OCI-LY7 (cell line): ENCODE data around the gene FBXL20. TPM values are rescaled to one million over a fixed set of nuclear protein-coding genes. Genes with fewer than 3 reads are reported as not detected.
"Not testable (repeated sequence)": the region's sequence is repeated elsewhere in the genome, so short reads cannot be mapped to it uniquely, and the experiment has no call there.

Experiments
- BruUV-seq: library from RNA; stranded (reverse); fragments of 400-500 nt; replicated peaks from 2 replicates; lab custom pipeline; 2021; lab: Mats Ljungman, UMichigan
- CTCF ChIA-PET: fragments of 300-600 bp; sonication (Branson Sonifier 250); formaldehyde crosslinking; loops from one replicate; lab custom pipeline; 2022; ENCODE audit warnings: antibody characterized with exemption; ENCODE audit not compliant: unreplicated experiment; lab: Charles Lee
- POLR2A ChIA-PET: fragments of 300-600 bp; sonication (Branson Sonifier 250); formaldehyde crosslinking; loops from one replicate; lab custom pipeline; 2022; ENCODE audit warnings: antibody characterized with exemption; lab: Charles Lee
- DNase-seq: peaks from one replicate; pipeline ENCODE4 v3.0.0-alpha.2; 2015; ENCODE audit warnings: low spot score
- H2AFZ ChIP-seq: fragments of 200-600 bp; sonication (generic), shearing (Covaris generic); 2 replicates; pipeline ENCODE4 v1.6.1; 2014; ENCODE audit warnings: mild to moderate bottlenecking, antibody characterized with exemption, low read length, moderate library complexity
- H3K27ac ChIP-seq: fragments of 200-600 bp; sonication (generic); 2 replicates; pipeline ENCODE4 v1.5.1; 2014; ENCODE audit warnings: mixed run types, low read depth, mild to moderate bottlenecking, moderate library complexity, low read length, inconsistent platforms; ENCODE audit not compliant: poor library complexity, severe bottlenecking
- H3K36me3 ChIP-seq: fragments of 200-600 bp; sonication (generic); 2 replicates; pipeline ENCODE4 v1.6.1; 2014; ENCODE audit warnings: mild to moderate bottlenecking, antibody characterized with exemption, low read length, moderate library complexity, mixed read lengths; ENCODE audit not compliant: insufficient read depth
- H3K4me1 ChIP-seq: fragments of 200-600 bp; sonication (generic); 2 replicates; pipeline ENCODE4 v1.5.1; 2014; ENCODE audit warnings: mild to moderate bottlenecking, low read length; ENCODE audit not compliant: insufficient read depth, poor library complexity, severe bottlenecking
- H3K4me2 ChIP-seq: fragments of 200-600 bp; sonication (generic); 2 replicates; pipeline ENCODE4 v1.6.1; 2014; ENCODE audit warnings: mild to moderate bottlenecking, low read length
- H3K4me3 ChIP-seq: fragments of 200-600 bp; sonication (generic); 2 replicates; pipeline ENCODE4 v1.5.1; 2014; ENCODE audit warnings: mild to moderate bottlenecking, low read depth, low read length; ENCODE audit not compliant: poor library complexity, severe bottlenecking
- H3K79me2 ChIP-seq: fragments of 200-600 bp; sonication (generic); 2 replicates; pipeline ENCODE4 v1.6.1; 2016; ENCODE audit warnings: low read depth, mild to moderate bottlenecking, low read length, moderate library complexity, mixed read lengths; ENCODE audit not compliant: insufficient read depth
- H3K9me2 ChIP-seq: fragments of 200-600 bp; sonication (generic); 2 replicates; pipeline ENCODE4 v1.6.1; 2016; ENCODE audit warnings: mild to moderate bottlenecking, low read length, mixed read lengths; ENCODE audit not compliant: insufficient read depth
- H3K9me3 ChIP-seq: fragments of 200-600 bp; sonication (generic); 2 replicates; pipeline ENCODE4 v1.6.1; 2014; ENCODE audit warnings: mild to moderate bottlenecking, mixed run types, low read length, mixed read lengths
- H4K20me1 ChIP-seq: fragments of 200-600 bp; sonication (generic); 2 replicates; pipeline ENCODE4 v1.6.1; 2014; ENCODE audit warnings: mild to moderate bottlenecking, antibody characterized with exemption, low read length, moderate library complexity, mixed read lengths; ENCODE audit not compliant: insufficient read depth
- EZH2phosphoT487 ChIP-seq: fragments of 200-600 bp; sonication (generic); IDR thresholded peaks from 2 replicates; pipeline ENCODE4 v1.6.1; 2018; ENCODE audit warnings: low read depth, borderline replicate concordance, mild to moderate bottlenecking, mixed run types, antibody characterized with exemption, low read length, moderate library complexity, mixed read lengths
- intact Hi-C: fragments of 100-400 bp; cut with micrococcal nuclease; formaldehyde crosslinking; loops from one replicate; pipeline ENCODE4 v1.10.0; 2022; ENCODE audit not compliant: unreplicated experiment
- total RNA-seq, 2 experiments: library from RNA; depleted of rRNA in 1 of 2; stranded (reverse); fragments of >200 nt in 1 of 2; shearing (Covaris generic) in 1 of 2; gene quantifications; 2 replicates each; pipeline ENCODE4 v1.2.3, GENCODE V29; 2014 to 2022
- TF ChIP-seq, protein P1 (sequence below): fragments of 200-600 bp; sonication (generic); conservative IDR thresholded peaks from 2 replicates; pipeline ENCODE4 v1.5.1; 2014; ENCODE audit warnings: mild to moderate bottlenecking, antibody characterized with exemption, low read length, moderate library complexity, mixed read lengths

The FBXL20 gene
- total RNA-seq, 2 experiments from 2014 or later: 2.1 to 12.2 TPM

DNA sequence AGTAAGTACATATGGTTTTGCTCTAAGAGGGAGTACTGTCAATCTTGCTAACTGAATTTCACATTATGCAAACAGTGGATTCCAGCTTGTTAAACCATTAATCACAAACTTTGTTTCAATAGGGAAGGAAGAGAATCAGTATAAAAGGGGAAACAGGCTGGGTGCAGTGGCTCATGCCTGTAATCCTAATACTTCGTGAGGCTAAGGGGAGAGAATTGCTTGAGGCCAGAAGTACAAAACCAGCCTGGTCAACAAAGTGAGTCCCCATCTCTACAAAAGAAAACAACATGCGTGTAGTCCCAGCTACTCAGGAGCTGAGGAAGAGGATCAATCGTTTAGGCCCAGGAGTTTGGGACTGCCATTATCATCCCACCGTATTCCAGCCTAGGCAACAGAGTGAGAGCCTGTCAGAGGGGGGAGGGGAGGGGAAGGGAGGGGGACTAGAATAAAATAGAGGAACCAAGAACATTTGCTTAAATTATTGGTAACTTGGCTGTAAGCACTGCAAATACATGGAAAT, 65.7 kb downstream of the FBXL20 start:
- H2AFZ ChIP-seq: no peak overlapping the region
- DNase-seq: no peak
- CTCF ChIA-PET: no interaction called here
- no peaks in the 10 kb centered on the region for H4K20me1 ChIP-seq
- H3K9me2 ChIP-seq: no peaks in the 10 kb centered on the region
- H3K9me3 ChIP-seq: no peaks in the 10 kb centered on the region
- H3K4me2 ChIP-seq: no peak overlapping the region
- POLR2A ChIA-PET: interaction anchor here (0.6 kb wide), 1 partner anchor 50 kb away, joined by 12 read pairs; no protein-coding TSS in a partner anchor
- H3K4me1 ChIP-seq: peaks cover 11% of the 10 kb centered on the region
- no peaks in the 10 kb centered on the region; the same call in 1 of the 2 replicates for H3K36me3 ChIP-seq
- no peak overlapping the region for H3K27ac ChIP-seq
- intact Hi-C loops: no loop called here
- BruUV-seq: no TSS peak
- no peaks in the 10 kb centered on the region for H3K79me2 ChIP-seq
- no peak for TF ChIP-seq EZH2phosphoT487
- TF ChIP-seq, protein P1, sequence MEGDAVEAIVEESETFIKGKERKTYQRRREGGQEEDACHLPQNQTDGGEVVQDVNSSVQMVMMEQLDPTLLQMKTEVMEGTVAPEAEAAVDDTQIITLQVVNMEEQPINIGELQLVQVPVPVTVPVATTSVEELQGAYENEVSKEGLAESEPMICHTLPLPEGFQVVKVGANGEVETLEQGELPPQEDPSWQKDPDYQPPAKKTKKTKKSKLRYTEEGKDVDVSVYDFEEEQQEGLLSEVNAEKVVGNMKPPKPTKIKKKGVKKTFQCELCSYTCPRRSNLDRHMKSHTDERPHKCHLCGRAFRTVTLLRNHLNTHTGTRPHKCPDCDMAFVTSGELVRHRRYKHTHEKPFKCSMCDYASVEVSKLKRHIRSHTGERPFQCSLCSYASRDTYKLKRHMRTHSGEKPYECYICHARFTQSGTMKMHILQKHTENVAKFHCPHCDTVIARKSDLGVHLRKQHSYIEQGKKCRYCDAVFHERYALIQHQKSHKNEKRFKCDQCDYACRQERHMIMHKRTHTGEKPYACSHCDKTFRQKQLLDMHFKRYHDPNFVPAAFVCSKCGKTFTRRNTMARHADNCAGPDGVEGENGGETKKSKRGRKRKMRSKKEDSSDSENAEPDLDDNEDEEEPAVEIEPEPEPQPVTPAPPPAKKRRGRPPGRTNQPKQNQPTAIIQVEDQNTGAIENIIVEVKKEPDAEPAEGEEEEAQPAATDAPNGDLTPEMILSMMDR: no peak
- H3K4me3 ChIP-seq: no peak overlapping the region

DNA sequence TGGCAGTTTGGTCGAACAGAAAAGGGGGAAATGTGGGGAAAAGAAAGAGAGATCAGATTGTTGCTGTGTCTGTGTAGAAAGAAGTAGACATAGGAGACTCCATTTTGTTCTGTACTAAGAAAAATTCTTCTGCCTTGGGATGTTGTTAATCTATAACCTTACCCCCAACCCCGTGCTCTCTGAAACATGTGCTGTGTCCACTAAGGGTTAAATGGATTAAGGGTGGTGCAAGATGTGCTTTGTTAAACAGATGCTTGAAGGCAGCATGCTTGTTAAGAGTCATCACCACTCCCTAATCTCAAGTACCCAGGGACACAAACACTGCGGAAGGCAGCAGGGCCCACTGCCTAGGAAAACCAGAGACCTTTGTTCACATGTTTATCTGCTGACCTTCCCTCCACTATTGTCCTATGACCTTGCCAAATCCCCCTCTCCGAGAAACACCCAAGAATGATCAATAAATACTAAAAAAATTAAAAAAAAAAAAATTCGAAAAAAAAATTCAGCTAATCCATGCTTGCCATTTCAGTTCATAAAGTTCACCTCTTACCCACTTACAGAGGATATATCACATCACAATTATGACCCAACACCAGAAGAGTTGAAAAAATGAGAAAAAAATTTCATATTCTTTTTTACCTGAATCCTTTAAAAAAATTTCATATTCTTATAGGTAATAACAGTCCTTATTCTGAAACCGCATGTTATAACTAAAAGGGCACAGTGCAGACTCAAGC, 67.2 kb downstream of the FBXL20 start:
- CTCF ChIA-PET, H4K20me1 ChIP-seq, H3K4me3 ChIP-seq, H3K9me3 ChIP-seq, H3K9me2 ChIP-seq, POLR2A ChIA-PET, intact Hi-C loops, BruUV-seq, DNase-seq, H3K36me3 ChIP-seq, H3K27ac ChIP-seq, H3K79me2 ChIP-seq, H2AFZ ChIP-seq, H3K4me2 ChIP-seq: not testable (repeated sequence)
- H3K4me1 ChIP-seq: peaks cover 13% of the 10 kb centered on the region

DNA sequence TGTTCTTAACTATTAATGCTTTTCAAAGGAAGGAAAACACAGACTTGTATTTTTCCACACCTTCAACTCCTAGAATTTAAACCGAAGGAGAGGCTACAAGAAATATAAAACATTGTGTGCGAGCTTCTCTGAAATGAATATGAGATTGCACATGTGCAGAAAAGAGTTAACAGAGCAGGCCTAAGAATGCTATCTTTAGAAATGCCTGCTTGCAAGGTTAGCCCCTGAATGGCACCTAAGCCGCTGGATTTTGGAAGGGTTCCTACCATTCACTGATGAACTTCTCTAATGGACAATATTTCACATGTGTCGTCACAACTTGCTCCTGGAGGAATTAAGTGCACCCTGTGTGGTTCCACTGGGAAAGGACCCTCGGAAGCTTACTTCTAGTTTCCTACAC, 69.3 kb downstream of the FBXL20 start:
- no peaks in the 10 kb centered on the region; the same call in 1 of the 2 replicates for H3K36me3 ChIP-seq
- no TSS peak for BruUV-seq
- peaks cover 13% of the 10 kb centered on the region for H3K4me1 ChIP-seq
- no peaks in the 10 kb centered on the region for H3K9me2 ChIP-seq
- ChIA-PET CTCF (no interaction called here), POLR2A (interaction anchor here (0.5 kb wide), 1 partner anchor 119 kb away, joined by 3 read pairs; the partner anchor contains the start of gene MED1)
- H3K4me3 ChIP-seq: no peak overlapping the region
- H3K27ac ChIP-seq: no peak overlapping the region
- no peaks in the 10 kb centered on the region for H3K79me2 ChIP-seq
- H2AFZ ChIP-seq: no peak overlapping the region
- intact Hi-C loops: no loop called here
- H3K9me3 ChIP-seq: no peaks in the 10 kb centered on the region
- no peak for TF ChIP-seq EZH2phosphoT487
- TF ChIP-seq, protein P1: no peak
- DNase-seq: no peak
- no peak overlapping the region for H3K4me2 ChIP-seq
- no peaks in the 10 kb centered on the region for H4K20me1 ChIP-seq
